ENCODE measurements around the gene PRDX5.
A peak's percentile ranks its signal among the peaks of the same experiment; 100 is the strongest.

The PRDX5 gene

DNA sequence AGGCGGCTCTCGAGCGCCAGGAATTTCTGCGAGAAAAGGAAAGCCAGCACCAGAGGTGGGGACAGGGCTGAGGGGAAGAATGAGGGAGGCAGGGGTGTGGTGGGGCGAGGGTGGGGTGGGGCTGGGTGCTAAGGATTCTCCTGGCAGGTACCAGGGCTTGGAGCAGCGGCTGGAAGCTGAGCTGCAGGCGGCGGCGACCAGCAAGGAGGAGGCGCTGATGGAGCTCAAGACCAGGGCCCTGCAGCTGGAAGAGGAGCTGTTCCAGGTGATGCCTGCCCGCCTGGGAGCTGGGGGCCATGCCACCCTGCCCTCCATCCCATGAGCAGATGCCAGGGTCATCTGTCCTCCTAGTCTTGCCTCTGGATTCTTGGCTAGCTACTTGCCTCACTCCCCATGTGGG lies 31.5 kb downstream of the PRDX5 start:
- no peak for DNase-seq

DNA sequence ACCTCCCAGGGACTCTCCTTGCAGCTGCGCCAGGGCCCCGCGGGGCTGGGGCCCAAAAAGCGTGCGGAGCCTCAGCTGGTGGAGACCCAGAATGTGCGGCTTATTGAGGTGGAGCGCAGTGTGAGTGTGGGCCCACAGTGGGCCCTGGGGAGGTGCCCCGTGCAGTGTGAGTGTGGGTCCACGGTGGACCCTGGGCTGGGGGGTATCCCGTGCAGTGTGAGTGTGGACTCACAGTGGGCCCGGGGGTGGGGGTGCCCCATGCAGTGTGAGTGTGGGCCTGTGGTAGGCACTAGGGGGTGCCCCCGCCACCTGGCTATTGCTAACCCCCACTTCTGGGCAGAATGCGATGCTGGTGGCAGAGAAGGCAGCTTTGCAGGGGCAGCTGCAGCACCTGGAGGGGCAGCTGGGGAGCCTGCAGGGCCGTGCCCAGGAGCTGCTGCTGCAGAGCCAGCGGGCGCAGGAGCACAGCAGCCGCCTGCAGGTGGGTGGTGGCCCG lies 33.3 kb downstream of the PRDX5 start:
- DNase-seq, result no peak

DNA sequence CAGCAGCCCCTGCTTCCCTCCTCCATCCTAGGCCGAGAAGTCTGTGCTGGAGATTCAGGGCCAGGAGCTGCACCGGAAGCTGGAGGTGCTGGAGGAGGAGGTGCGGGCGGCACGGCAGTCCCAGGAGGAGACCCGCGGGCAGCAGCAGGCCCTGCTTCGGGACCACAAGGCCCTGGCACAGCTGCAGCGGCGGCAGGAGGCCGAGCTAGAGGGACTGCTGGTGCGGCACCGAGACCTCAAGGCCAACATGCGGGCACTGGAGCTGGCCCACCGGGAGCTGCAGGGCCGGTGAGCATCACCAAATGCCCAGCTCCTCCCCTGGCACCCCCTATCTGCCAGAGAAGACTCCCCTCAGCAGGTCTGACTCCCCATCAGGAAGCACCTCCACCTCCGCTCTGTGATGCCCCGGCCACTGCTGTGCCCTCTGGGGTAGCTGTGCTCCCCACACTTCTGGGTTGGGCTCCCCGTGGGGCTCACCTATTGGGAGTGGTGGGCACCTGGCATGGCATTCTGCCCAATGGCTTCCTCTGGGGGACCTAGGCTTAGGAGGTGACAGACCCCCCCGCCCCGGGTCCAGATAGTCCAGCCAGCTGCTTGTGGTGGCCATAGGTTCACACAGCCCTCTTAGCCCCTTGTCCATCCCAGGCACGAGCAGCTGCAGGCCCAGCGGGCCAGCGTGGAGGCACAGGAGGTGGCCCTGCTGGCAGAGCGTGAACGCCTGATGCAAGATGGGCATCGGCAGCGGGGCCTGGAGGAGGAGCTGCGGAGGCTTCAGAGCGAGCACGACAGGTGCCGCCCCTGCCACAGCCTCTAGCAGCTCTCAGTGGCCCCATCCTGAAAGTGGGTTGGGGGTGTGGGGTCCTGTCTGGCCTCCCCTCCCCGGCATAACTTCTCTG lies 34.4 kb downstream of the PRDX5 start:
- DNase-seq, result no peak

DNA sequence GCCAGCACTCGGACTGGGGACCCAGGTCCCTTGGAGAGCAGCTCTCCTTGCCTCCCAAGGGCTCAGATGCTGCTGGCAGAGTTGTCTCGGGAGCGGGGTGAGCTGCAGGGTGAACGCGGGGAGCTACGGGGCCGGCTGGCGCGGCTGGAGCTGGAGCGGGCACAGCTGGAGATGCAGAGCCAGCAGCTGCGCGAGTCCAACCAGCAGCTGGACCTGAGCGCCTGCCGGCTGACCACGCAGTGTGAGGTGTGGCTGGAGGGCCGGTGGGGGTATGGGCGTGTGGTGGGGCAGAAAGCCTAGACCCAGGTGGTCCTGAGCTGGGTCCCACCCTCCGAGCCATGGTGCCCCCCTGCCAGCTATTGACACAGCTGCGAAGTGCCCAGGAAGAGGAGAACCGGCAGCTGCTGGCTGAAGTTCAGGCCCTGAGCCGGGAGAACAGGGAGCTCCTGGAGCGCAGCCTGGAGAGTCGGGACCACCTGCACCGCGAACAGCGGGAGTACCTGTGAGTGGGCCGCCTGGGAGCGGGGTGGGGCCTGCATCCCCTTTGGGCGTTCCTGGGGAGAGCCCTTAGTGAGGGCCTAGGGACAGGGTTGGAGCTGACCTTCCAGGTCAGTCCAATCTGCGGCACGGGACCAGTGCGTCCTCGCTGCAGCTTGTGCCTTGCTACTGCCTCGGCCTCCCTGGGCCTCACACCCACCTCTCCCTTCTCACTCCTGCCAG lies 35.2 kb downstream of the PRDX5 start:
- DNase-seq, result no peak

DNA sequence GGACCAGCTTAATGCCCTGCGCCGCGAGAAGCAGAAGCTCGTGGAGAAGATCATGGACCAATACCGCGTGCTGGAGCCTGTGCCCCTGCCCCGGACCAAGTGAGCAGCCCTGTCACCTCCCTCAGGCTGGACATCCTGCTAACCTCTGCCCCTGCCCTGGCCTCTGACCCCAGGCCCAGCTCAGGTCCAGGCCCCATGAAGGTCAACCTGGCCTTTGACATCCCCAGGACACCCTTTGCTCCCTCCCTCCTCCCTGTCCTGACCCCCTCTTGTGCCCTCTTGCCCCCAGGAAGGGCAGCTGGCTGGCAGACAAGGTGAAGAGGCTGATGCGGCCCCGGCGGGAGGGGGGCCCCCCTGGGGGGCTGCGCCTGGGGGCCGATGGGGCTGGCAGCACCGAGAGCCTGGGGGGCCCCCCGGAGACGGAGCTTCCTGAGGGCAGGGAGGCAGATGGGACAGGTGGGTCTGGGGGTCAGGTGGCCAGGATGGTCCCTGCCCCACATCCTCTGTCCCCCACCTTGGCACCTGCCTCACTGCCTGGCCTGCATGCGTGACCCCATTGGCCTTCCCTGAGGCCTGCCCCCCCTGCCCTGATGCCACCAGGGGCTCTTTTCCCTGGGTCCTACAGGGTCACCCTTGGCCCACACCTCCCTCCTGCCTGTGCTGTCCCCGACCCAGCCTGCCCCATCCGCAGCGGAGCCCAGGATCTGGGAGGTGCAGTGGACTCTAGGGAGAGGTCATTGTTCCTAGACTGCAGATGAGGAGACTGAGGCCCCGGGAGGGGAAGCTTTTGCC lies 36.0 kb downstream of the PRDX5 start:
- DNase-seq, result no peak

DNA sequence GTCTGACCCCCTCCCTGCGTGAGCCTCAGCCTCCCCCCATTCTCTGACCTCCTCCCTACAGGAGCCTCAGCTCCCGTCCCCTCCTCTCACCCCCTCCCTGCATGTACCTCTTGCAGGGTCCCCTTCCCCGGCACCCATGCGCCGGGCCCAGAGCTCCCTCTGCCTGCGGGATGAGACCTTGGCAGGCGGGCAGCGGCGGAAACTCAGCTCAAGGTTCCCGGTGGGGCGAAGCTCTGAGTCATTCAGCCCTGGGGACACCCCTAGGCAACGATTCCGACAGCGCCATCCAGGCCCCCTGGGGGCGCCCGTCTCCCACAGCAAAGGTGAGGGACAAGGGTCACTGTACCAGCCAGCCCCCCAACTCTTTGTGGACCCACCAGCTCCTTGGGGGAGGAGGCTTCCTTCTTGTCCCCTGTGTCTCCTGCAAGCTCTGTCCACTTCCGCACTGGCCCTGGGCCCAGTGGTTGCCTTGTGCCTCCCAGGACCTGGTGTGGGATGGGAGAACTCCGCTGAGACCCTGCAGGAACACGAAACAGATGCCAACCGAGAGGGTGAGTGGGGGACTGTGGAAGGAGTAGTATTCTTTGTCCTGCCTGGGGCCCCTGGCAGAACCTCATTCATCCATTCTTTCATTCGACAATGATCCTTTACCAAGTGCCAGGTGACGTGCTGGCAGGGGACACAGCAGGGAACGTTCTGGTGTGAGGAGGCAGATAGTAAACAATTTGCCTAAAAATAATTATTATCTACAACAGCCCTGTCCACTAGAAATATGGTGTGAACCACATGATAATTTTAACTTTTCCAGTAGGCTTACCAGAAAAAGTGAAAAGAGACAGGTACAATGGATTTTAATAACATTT lies 37.4 kb downstream of the PRDX5 start:
- DNase-seq, result peak; percentile 89 to 91 (median 91)

DNA sequence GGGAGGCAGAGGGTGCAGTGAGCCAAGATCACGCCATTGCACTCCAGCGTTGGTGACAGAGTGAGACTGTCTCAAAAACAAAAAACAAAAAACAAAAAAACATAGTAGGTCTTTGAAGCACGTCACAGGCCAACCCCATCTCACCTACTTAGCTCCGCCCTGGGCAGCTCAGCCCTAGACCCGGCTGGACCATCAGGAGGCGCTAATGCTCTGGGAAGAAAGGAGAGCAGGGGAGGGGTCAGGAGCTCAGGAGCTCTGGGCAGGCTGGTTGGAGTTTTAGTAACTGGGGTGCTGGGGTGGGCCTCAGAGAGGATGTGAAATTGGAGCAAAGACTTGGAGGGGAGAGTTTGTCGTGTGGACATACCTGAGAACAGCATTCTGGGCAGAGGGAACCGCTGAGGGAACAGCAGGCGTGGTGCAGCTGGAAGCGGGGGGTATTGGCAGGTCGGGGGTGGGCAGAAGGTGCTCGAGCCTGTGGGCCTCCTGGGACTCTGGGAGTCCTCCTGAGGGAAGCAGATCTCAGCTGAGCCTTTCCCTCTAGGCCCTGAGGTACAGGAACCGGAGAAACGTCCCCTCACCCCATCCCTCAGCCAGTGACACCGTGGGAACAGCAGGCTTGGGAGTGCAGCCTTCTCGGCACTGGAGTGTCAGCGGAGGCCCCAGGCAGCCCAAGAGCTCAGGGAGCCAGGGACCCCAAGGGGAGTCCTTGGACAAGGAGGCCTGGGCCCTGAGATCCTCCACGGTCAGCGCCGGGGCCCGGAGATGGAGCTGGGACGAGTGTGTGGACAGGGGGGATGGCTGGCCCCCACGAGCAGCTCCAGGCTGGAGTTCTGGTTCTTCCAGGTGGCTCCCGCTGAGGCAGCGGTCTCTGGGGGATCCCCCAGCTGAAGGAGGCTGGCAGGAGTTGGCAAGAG lies 38.8 kb downstream of the PRDX5 start:
- DNase-seq, result peak; percentile 49 to 71 (median 60)

DNA sequence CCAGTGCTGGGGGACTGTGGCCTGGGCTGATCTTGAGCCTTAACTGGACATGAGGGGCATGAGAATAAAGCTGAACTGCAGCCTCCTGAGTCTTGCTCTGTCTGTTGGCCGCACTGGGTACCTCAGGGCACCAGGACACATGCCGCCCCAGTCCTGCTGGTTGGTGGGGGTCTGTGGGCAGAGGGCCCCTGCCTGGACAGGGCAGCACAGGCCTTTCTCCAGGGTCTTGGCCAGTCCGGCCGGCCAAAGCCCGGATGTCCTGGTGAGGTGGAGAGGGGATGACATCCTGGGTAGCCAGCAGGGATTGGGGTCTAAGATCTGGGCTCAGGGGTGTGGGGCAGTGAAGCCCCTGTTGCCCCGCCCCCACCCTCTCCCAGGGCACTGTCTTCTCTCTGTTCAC lies 39.5 kb downstream of the PRDX5 start:
- DNase-seq, result no peak

DNA sequence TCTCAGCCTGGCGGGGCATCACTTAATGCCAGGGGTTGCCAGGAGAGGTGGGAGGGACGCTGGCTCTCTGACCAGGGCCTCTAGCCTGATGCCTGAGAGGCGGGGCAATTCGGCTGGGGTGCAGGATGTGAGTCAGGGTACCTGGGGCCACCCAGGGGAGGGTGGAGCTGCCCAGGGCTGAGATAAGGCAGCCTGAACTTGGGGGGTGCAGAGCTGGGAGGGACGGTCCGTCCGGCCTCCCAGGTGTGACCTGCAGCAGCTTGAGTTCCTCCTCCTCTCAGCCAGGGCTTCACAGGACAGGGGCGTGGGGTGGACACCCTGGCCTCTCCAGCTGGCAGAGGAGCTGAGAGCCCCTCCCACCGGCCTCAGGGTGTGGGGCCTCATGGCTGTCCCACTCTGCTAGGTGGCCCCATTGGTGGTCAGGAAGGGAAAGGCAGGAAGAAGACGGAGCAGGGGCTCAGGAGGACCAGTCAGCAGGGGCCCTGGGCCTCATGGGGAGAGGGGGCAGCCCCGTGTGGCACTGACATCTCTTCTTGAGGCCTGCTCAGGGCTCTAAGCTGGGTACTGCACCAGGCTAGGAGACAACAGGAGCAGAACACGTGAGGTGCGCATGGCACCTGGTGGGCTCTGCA lies 40.1 kb downstream of the PRDX5 start:
- no peak for DNase-seq

DNA sequence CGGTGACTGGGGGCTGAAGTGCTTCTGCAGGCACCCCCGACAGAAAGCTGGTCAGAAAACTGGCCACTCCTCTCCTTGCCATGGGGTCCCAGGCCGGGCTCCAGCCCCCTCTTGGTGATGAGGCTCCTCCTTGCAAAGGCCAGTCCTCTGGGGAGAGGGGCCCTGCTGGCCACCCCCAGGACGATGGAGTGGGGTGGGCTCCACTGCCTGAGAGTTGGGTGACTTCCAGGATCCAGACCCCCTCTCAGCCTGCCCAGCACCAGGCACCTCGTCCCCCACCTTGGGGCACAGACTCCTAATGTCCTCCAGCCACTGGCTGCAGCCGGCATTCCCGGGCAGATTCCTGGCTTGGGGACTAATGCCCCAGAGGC lies 40.6 kb downstream of the PRDX5 start:
- no peak for DNase-seq

DNA sequence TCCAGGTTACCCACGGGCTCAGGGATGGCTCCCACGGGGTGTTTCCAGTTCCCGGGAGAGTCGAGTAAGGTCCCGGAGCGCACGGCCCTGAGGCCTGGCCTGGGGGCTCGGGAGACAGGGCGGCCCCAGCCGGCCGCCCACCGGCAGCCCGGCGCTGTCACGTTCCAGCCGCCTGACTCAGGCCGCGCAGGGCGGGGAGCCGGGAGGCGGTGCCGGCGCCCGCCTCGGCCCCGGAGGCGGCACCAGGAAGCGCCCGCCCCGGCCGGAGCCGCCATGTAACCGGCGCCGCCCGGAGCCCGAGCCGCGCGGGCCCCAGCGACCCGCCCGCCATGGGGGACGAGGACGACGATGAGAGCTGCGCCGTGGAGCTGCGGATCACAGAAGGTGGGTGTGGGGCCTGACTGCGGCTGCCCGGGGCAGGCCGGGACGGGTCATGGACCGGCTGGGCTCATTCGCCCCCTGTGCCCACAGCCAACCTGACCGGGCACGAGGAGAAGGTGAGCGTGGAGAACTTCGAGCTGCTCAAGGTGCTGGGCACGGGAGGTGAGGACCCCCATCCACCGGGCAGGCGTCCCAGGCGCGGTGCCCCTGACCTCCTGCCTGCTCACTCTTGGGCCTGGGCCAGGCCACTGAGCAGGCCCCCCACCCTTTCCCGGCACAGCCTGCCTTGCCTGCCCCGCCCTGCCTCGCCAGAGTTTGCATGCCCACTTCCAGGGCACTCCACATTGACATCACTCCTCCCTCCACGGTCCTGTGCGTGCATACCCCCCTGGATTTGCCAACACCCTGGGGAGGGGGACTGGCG lies 41.2 kb downstream of the PRDX5 start, which contains the start of gene RPS6KA4:
RPS6KA4 (plus strand) TSS at position 256 of the 805 bp plus-strand sequence; CDS start at position 330, 74 bp downstream.
- peak; percentile 82 to 94 (median 90) for DNase-seq

DNA sequence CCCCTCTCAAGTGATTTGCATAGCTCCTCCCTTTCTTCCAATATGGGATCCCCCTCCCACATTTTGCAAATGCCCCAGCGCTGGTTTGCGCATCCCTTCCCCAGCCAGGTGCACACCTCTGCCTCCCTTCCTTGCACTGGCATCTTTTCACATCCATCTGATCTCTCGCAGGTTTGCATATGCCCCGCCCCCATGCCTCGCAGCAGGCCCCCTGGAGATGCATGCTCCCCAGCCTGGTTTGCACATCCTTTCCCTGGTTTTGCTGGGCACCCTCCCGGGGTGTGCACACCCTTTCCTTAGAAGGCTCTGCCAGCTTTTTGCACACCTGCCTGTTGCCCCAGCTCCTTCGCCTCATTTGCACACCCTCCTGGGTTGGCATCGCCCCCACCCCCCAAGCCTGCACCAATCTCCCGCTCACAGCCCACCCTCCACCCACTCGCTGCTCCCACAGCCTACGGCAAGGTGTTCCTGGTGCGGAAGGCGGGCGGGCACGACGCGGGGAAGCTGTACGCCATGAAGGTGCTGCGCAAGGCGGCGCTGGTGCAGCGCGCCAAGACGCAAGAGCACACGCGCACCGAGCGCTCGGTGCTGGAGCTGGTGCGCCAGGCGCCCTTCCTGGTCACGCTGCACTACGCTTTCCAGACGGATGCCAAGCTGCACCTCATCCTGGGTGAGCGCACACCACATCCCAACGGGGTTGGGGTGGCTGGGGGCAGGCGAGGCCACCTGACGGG lies 42.0 kb downstream of the PRDX5 start:
- DNase-seq, result peak; percentile 29 to 66 (median 31)

DNA sequence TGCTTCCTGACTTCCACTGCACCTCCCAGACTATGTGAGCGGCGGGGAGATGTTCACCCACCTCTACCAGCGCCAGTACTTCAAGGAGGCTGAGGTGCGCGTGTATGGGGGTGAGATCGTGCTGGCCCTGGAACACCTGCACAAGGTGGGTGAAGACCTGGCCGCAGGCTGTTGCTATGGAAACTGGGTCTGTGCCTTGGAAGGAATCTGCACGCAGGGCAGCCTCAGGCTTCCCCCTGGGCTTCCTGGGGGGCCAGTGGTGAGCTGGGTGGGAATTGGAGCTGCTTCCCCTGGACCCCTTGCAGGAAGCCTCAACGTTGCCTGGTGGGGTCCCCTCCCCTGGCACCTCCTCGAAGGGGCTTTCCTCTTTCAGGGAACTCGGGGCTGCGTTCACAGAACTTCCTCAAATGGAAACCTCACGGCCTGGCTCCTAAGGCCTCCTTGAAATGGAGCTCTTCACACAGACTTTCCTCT lies 42.6 kb downstream of the PRDX5 start:
- DNase-seq, result peak; percentile 67 to 75 (median 69)

DNA sequence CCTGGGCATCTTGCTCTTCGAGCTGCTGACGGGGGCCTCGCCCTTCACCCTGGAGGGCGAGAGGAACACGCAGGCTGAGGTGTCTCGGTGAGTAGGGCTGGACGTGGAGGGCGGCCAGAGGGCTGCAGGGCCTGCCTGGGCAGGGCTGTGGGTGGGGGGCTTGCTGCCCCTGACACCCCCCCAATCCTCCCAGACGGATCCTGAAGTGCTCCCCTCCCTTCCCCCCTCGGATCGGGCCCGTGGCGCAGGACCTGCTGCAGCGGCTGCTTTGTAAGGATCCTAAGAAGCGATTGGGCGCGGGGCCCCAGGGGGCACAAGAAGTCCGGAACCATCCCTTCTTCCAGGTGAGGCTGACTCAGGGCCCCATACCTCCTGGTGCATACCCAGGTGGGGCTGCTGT lies 43.7 kb downstream of the PRDX5 start:
- DNase-seq, result no peak

DNA sequence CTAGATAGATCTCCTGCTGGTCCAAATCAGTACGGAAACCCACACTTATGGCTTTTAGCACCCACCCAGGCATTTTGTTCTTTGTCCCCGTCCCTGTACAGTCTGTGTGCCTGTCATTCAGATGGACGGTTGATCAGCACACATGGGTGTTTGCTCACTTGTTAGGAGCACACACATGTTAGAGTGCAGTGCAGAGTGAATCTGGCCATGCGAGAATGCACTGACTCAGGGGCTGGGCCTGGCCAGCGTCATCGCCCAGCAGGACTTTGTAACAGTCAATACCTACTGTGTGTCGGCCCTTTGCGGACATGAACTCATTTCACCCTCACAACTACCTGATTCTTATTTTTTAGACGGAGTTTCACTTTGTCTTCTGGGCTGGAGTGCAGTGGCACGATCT lies 44.4 kb downstream of the PRDX5 start:
- no peak for DNase-seq

DNA sequence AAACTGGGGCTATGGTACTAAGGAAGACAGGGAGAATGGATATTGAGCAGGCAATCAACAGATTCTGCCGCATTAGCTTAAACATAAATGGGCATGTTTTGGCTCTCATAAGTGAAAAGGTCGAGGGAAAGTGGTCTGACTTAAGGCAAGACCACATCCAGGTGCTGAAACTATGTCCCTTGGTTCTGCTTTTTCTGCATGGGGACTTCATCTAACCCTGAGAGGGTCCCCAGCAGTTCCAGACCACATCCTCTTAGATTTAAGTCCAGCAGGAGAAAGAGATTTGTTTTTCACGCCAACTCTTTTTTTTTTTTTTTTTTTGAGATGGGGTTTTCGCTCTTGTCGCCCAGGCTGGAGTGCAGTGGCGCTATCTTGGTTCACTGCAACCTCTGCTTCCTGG lies 46.5 kb downstream of the PRDX5 start:
- no peak for DNase-seq

DNA sequence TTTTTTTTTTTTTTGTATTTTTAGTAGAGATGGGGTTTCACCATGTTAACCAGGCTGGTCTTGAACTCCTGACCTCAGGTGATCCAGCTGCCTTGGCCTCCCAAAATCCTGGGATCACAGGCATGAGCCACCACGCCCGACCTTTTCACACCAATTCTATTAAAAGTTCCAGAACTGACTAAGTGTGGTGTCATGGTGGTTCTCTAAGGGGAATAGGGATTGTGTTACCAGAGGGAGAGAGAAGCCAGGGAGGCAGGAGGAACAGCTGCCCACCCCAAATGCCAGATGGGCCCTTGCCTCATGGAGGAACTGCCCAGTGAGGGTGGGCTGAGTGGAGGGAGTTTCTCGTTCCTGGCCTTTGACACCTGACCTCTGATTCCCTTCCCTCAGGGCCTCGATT lies 47.0 kb downstream of the PRDX5 start:
- DNase-seq, result no peak

DNA sequence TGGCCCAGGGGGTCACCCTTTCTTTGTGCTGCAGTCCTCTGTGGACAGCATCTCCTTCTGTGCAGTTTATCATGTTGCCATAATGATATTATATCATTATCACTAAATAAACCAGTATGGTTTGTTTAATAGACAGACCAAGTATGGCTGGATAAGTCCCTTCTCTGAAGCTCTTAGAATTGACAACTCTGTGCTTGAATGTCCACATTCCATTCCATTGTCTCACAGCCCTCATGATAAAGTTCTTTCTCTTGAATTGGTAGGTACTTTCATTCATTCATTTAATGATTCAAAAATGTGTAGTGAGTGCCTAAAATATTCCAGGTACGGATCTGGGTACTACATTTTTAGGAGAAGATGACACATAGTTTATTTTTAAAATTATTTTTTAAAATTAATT lies 48.8 kb downstream of the PRDX5 start:
- no peak for DNase-seq
